GM12801 (cell line): Measurements from ENCODE around the gene PTMA.

ENCODE experiments used
- CTCF ChIP-seq: IDR thresholded peaks from one replicate; pipeline ENCODE4 v1.5.1; 2011; ENCODE audit warnings: control low read depth; ENCODE audit not compliant: insufficient read length; ENCODE audit errors: extremely low read depth

PTMA gene

GRCh38 chr2:231714639-231715498, 6.5 kb downstream of the PTMA start:
- TF ChIP-seq CTCF, result no peak

- no peak for TF ChIP-seq CTCF
Observed at GRCh38 chr2:231715499-231715837, 7.1 kb downstream of the PTMA start.

- TF ChIP-seq CTCF, result no peak
Observed at GRCh38 chr2:231715988-231716616, 7.8 kb downstream of the PTMA start.

- no peak for TF ChIP-seq CTCF
Observed at GRCh38 chr2:231716666-231717280, 8.4 kb downstream of the PTMA start.

GRCh38 chr2:231717281-231718171, 9.2 kb downstream of the PTMA start:
- no peak for TF ChIP-seq CTCF

- TF ChIP-seq CTCF, result no peak
Observed at GRCh38 chr2:231718799-231719198, 10.5 kb downstream of the PTMA start.

- TF ChIP-seq CTCF, result no peak
Observed at GRCh38 chr2:231720292-231720986, 12.1 kb downstream of the PTMA start.
